Gastrocnemius medialis (tissue), 4 donors: ENCODE results near the gene MTREX. TPM values are rescaled to one million over a fixed set of nuclear protein-coding genes. Genes with fewer than 3 reads are reported as not detected.

ENCODE experiments used
- ATAC-seq, 2 donors: fragments of 150-250 bp; one replicate each; pipeline ENCODE4 v1.9.1; 2016
- DNase-seq, 2 donors: peaks; one replicate each; pipeline ENCODE4 v3.0.0-alpha.2; 2019
- H3K27ac ChIP-seq, 4 donors: fragments of 200-600 bp; sonication (generic); 1 replicate in 1 of 4; 2 replicates in 3 of 4; pipeline ENCODE4 v1.5.1; 2016 to 2018; ENCODE audit warnings: mild to moderate bottlenecking in 2 of 4, moderate library complexity in 1 of 4
- H3K27me3 ChIP-seq, 3 donors: fragments of 200-600 bp; sonication (generic) in 2 of 3; 1 replicate in 1 of 3; 2 replicates in 2 of 3; pipeline versions ENCODE4 v1.5.1 to v1.6.0; 2016 to 2019; ENCODE audit warnings: mild to moderate bottlenecking in 1 of 3, moderate library complexity in 1 of 3
- H3K36me3 ChIP-seq, 2 donors: fragments of 200-600 bp; sonication (generic) in 1 of 2; one replicate each; pipeline ENCODE4 v1.5.1; 2017 to 2018
- H3K4me1 ChIP-seq, 2 donors: fragments of 200-600 bp; sonication (generic) in 1 of 2; one replicate each; pipeline ENCODE4 v1.5.1; 2016 to 2017; ENCODE audit warnings: mild to moderate bottlenecking in 2 of 2
- H3K4me3 ChIP-seq, 4 donors: fragments of 200-600 bp; sonication (generic) in 3 of 4; 1 replicate in 1 of 4; 2 replicates in 3 of 4; pipeline ENCODE4 v1.5.1; 2016 to 2019; ENCODE audit warnings: mild to moderate bottlenecking in 2 of 4
- H3K9me3 ChIP-seq, 3 donors: fragments of 200-600 bp; sonication (generic) in 2 of 3; 1 replicate in 1 of 3; 2 replicates in 2 of 3; pipeline ENCODE4 v1.5.1; 2016 to 2019
- POLR2A ChIP-seq, 2 donors: fragments of 450-650 bp; IDR thresholded peaks; one replicate each; pipeline ENCODE4 v1.6.1; 2017; ENCODE audit warnings: antibody characterized with exemption in 2 of 2, mild to moderate bottlenecking in 2 of 2, moderate library complexity in 2 of 2
- in situ Hi-C, 4 donors: fragments of 200-750 bp; cut with MboI; loops; one replicate each; pipeline versions ENCODE4 v1.15.0 to v1.8.0; 2017; ENCODE audit warnings: low sequenced_read_pairs in 4 of 4
- intact Hi-C: fragments of 100-400 bp; cut with DNase I; formaldehyde crosslinking; loops from one replicate; pipeline ENCODE4 v1.15.1; 2023; ENCODE audit warnings: low total_unique reads
- total RNA-seq, 4 donors: library from RNA; depleted of rRNA; stranded (reverse); fragments of >200 nt; gene quantifications; one replicate each; pipeline versions ENCODE4 v1.1.0 to v1.2.3, GENCODE V29; 2016
- TF ChIP-seq, protein P1 (sequence below), 5 experiments: fragments of 450-650 bp in 3 of 5; fragments of 200-600 bp in 2 of 5; sonication (generic) in 2 of 5; IDR thresholded peaks in 4 of 5; conservative IDR thresholded peaks in 1 of 5; 1 replicate in 4 of 5; 2 replicates in 1 of 5; pipeline ENCODE4 v1.5.1; 2016 to 2019; ENCODE audit warnings: antibody characterized with exemption in 5 of 5, mild to moderate bottlenecking in 3 of 5, moderate library complexity in 3 of 5

MTREX gene
- total RNA-seq, 4 donors from 2014 or later, result 92.4 to 124 (median 109) TPM

DNA sequence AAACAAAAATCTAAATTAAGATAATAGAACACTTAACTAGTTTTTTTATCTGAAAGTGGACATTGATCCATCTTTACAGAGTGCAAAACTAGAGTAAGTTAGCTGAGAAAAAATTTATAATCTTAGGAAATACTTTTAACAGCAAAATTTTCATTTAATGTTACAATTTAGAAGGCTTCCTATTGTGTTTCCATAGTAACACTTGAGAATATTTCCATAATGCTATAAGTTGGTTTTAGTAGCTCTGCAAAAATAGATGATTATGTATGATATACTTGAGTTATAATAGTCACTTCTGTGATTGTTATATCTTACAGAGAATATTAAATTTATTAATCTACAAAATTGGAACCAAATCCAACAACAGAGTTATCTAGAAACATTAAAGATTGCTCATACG, 78.6 kb downstream of the MTREX start:
- Histone ChIP-seq H3K36me3 (peaks cover 7 to 35% of the 10 kb centered on the region in 2 donors), H3K27me3 (no peaks in the 10 kb centered on the region), H3K27ac (no peak overlapping the region), H3K9me3 (no peaks in the 10 kb centered on the region), H3K4me3 (no peak overlapping the region), H3K4me1 (no peaks in the 10 kb centered on the region)
- DNase-seq, result no peak
- TF ChIP-seq, protein P1, sequence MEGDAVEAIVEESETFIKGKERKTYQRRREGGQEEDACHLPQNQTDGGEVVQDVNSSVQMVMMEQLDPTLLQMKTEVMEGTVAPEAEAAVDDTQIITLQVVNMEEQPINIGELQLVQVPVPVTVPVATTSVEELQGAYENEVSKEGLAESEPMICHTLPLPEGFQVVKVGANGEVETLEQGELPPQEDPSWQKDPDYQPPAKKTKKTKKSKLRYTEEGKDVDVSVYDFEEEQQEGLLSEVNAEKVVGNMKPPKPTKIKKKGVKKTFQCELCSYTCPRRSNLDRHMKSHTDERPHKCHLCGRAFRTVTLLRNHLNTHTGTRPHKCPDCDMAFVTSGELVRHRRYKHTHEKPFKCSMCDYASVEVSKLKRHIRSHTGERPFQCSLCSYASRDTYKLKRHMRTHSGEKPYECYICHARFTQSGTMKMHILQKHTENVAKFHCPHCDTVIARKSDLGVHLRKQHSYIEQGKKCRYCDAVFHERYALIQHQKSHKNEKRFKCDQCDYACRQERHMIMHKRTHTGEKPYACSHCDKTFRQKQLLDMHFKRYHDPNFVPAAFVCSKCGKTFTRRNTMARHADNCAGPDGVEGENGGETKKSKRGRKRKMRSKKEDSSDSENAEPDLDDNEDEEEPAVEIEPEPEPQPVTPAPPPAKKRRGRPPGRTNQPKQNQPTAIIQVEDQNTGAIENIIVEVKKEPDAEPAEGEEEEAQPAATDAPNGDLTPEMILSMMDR (IDR thresholded peaks at IDR 0.05 in 4 of 5, conservative IDR thresholded peaks at IDR 0.05 in 1 of 5), result no peak
- TF ChIP-seq POLR2A (IDR thresholded peaks at IDR 0.05), result no peak
- ATAC-seq, result no peak
- intact Hi-C loops (no loop called here), in situ Hi-C loops (no loop called here)

- intact Hi-C loops (no loop called here), in situ Hi-C loops (no loop called here)
- TF ChIP-seq POLR2A (IDR thresholded peaks at IDR 0.05), result no peak
- TF ChIP-seq, protein P1 (IDR thresholded peaks at IDR 0.05 in 4 of 5, conservative IDR thresholded peaks at IDR 0.05 in 1 of 5), result no peak
- H3K4me3 ChIP-seq, result no peak overlapping the region
- no peaks in the 10 kb centered on the region for H3K27me3 ChIP-seq
- H3K4me1 ChIP-seq, result no peaks in the 10 kb centered on the region
- DNase-seq (no peak), ATAC-seq (no peak)
- peaks cover 4 to 36% of the 10 kb centered on the region in 2 donors for H3K36me3 ChIP-seq
- H3K9me3 ChIP-seq, result no peaks in the 10 kb centered on the region
- H3K27ac ChIP-seq, result no peak overlapping the region
Observed at GRCh38 chr5:55387865-55388264, 80.1 kb downstream of the MTREX start.

DNA sequence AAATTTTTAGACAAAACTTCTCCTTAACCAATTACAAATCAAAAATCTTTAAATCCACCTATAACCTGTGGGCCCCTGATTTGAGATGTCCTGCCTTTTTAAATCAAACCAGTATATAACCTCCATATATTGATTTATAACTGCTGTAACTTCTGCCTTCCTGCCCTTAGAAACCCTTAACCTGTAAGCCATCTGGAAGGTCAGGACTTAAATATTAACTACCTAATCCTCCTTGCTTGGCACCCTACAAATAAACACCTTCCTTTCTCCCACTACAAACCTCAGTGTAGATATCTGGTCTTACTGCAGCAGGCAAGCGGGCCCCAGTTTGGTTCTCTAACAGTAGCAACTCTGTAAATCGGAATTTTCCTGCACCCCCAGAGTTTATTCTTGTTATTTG, 83.9 kb downstream of the MTREX start:
- Histone ChIP-seq H3K4me1 (no peaks in the 10 kb centered on the region), H3K36me3 (peaks cover 0 to 36% of the 10 kb centered on the region in 2 donors), H3K27ac (no peak overlapping the region), H3K4me3 (no peak overlapping the region), H3K9me3 (no peaks in the 10 kb centered on the region), H3K27me3 (no peaks in the 10 kb centered on the region)
- TF ChIP-seq POLR2A (IDR thresholded peaks at IDR 0.05), result no peak
- TF ChIP-seq, protein P1 (IDR thresholded peaks at IDR 0.05 in 4 of 5, conservative IDR thresholded peaks at IDR 0.05 in 1 of 5), result no peak
- in situ Hi-C loops, result no loop called here
- ATAC-seq (no peak), DNase-seq (no peak)
- intact Hi-C loops, result no loop called here

GRCh38 chr5:55392669-55393068, 84.9 kb downstream of the MTREX start:
- no peak for ATAC-seq
- Histone ChIP-seq H3K4me3 (no peak overlapping the region), H3K36me3 (peaks cover 0 to 31% of the 10 kb centered on the region in 2 donors), H3K4me1 (no peaks in the 10 kb centered on the region), H3K9me3 (no peaks in the 10 kb centered on the region), H3K27me3 (no peaks in the 10 kb centered on the region), H3K27ac (no peak overlapping the region)
- intact Hi-C loops (no loop called here), in situ Hi-C loops (no loop called here)
- no peak for DNase-seq
- TF ChIP-seq POLR2A (IDR thresholded peaks at IDR 0.05), result no peak

DNA sequence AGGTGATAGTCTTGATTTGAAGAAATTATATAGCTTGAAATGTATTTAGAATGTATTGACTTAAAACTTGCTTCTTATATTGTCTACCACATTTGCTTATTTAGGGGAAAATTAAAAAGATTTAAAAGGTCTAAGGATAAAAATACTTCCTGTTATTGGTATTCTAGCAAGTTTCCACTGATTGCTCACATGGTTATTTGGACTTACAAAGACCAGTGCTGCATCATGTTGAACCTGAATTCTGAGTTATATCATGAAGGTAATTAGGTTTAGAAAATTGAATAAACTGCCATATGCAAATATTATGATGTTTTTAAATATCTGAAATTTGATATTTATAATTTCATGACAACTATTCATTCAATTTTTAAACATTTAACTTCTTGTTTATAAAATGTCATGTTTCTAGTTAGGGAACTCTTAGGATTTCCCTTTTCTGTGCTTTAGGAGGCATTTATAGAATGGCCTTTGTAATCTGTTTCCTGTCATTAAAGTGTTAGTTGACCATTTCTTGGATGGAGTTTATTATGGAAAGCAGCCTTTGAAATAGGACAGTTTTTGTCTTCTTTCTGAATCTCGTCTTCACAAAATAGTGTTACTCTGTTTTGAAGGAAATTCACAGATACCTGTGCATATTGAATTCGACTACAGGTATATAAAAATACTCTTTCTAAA, 85.8 kb downstream of the MTREX start:
- no peak for DNase-seq
- TF ChIP-seq, protein P1 (IDR thresholded peaks at IDR 0.05 in 4 of 5, conservative IDR thresholded peaks at IDR 0.05 in 1 of 5), result no peak
- TF ChIP-seq POLR2A (IDR thresholded peaks at IDR 0.05), result no peak
- no peak for ATAC-seq
- no peaks in the 10 kb centered on the region for H3K4me1 ChIP-seq
- in situ Hi-C loops (no loop called here), intact Hi-C loops (no loop called here)
- H3K9me3 ChIP-seq, result no peaks in the 10 kb centered on the region
- H3K4me3 ChIP-seq, result no peak overlapping the region
- H3K36me3 ChIP-seq, result peaks cover 0 to 22% of the 10 kb centered on the region in 2 donors
- no peak overlapping the region for H3K27ac ChIP-seq
- no peaks in the 10 kb centered on the region for H3K27me3 ChIP-seq
